ENCODE data around the gene NADK. TPM values are rescaled to one million over a fixed set of nuclear protein-coding genes. Genes with fewer than 3 reads are reported as not detected.

NADK gene
- total RNA-seq, 1 experiment from 2014 or later = 93.4 TPM

GRCh38 chr1:1793481-1794244 lies 15.4 kb upstream of the NADK start:
- Histone ChIP-seq H3K4me2 (ENCODE audit: low read length) (no peak overlapping the region), H3K79me2 (ENCODE audit: insufficient read depth, low read length) (peaks cover 51% of the 10 kb centered on the region), H3K9me3 (ENCODE audit: control insufficient read depth in 1 of 2, insufficient read depth in 1 of 2, low read depth in 1 of 2, low read length in 2 of 2) (no peaks in the 10 kb centered on the region), H3K4me3 (replicated peaks in 1 of 2; ENCODE audit: low read depth in 1 of 2, low read length in 2 of 2) (no peak overlapping the region), H4K20me1 (ENCODE audit: insufficient read depth) (no peaks in the 10 kb centered on the region), H3K9ac (ENCODE audit: low read length) (no peak overlapping the region), H3K36me3 (ENCODE audit: control insufficient read depth in 1 of 2, insufficient read depth in 2 of 2, low read length in 2 of 2) (peaks cover 52 to 73% of the 10 kb centered on the region in 2 experiments), H2AFZ (ENCODE audit: low read depth, low read length, poor library complexity, severe bottlenecking) (no peak overlapping the region), H3K4me1 (ENCODE audit: control insufficient read depth in 1 of 2, insufficient read depth in 2 of 2, low read length in 2 of 2) (no peaks in the 10 kb centered on the region), H3K27ac (ENCODE audit: low read depth, low read length) (no peak overlapping the region), H3K9me2 (ENCODE audit: insufficient read depth) (no peaks in the 10 kb centered on the region), H3K27me3 (ENCODE audit: insufficient read depth, low read length) (no peaks in the 10 kb centered on the region)
- no peak for ATAC-seq
- ChIA-PET POLR2A (no interaction called here), RAD21 (ENCODE audit: low non-redundant PET in 1 of 2, low total read pairs in 2 of 2, uncharacterized antibody in 2 of 2, unreplicated experiment in 2 of 2) (no interaction called here), CTCF (no interaction called here)
- DNase-seq (ENCODE audit: low read depth, low spot score) = no peak
- TF ChIP-seq CEBPB (IDR thresholded peaks at IDR 0.05; ENCODE audit: low read depth) = no peak
- TF ChIP-seq, protein P1, sequence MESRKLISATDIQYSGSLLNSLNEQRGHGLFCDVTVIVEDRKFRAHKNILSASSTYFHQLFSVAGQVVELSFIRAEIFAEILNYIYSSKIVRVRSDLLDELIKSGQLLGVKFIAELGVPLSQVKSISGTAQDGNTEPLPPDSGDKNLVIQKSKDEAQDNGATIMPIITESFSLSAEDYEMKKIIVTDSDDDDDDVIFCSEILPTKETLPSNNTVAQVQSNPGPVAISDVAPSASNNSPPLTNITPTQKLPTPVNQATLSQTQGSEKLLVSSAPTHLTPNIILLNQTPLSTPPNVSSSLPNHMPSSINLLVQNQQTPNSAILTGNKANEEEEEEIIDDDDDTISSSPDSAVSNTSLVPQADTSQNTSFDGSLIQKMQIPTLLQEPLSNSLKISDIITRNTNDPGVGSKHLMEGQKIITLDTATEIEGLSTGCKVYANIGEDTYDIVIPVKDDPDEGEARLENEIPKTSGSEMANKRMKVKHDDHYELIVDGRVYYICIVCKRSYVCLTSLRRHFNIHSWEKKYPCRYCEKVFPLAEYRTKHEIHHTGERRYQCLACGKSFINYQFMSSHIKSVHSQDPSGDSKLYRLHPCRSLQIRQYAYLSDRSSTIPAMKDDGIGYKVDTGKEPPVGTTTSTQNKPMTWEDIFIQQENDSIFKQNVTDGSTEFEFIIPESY (IDR thresholded peaks at IDR 0.05; ENCODE audit: extremely low read depth, insufficient replicate concordance, low read length) = no peak
- no peak for TF ChIP-seq POLR2A (IDR thresholded peaks at IDR 0.05; ENCODE audit: borderline replicate concordance, extremely low read depth, insufficient read depth, insufficient read length)
- TF ChIP-seq TCF7L2 (IDR thresholded peaks at IDR 0.05; ENCODE audit: borderline replicate concordance, extremely low read depth, insufficient read depth, insufficient read length) = no peak
- no TSS peak for BruUV-seq (replicated peaks)
- intact Hi-C loops (cut with micrococcal nuclease) = no loop called here
